NCI-H1436 (cell line): ENCODE results near the gene RGL2.
"Not testable (repeated sequence)": the region's sequence is repeated elsewhere in the genome, so short reads cannot be mapped to it uniquely, and the experiment has no call there.

Experiments
- DNase-seq: peaks from one replicate; lab custom pipeline; 2025; lab: John Stamatoyannopoulos, UW

Gene RGL2

DNA sequence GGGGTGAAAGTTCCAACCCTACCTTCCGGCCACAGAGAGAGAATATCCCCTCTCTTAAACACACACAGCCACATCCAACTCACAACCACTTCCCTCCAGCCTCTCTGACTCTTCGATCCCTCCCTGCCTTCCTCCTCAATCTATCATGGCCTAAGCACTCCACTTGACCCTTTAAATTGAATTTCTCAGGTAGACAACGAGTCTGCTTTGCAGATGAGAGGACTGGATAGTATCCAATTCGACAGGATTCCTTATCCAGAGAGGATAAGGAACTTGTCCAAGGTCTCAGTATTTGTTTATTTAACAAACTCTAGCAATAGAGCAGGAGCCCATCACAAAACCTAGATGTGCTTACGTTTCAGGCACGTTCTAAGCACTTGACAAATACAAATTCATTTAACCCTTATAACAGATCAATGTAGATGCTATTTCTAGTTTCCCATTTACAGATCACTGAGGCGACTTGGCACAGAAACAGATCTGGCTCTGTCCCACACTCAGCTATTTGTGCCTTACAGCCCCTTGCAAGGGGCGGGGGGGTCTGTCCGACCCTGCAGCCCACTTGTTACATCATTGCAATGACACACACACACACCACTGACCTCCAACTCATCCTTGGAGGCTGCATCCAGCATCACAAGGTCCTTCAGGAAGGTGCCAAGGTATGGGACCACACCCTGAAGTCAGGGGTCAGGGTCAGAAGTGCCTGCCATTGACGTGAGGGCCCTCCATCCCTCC lies 4.5 kb downstream of the RGL2 start:
- no peak for DNase-seq

- DNase-seq: no peak
Observed at GRCh38 chr6:33292996-33293682, 5.6 kb downstream of the RGL2 start.

DNA sequence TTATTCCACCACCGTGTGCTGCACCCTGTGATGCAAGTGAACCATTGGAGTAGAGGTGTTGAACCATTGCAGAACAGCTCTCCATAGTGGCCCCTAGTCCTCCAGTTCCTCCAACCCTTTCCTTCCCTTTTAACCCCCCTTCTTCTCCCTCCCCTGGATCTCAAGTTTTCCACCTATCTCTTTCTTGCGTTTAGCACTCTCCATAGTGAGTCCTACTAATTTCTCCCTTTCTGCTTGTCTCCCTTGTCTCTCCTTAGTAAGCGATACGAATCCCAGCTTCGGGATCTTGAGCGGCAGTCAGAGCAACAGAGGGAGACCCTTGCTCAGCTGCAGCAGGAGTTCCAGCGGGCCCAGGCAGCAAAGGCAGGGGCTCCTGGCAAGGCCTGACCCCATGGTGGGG lies 8.3 kb downstream of the RGL2 start:
- DNase-seq: no peak

GRCh38 chr6:33289784-33290315 lies 8.9 kb downstream of the RGL2 start:
- DNase-seq: no peak

GRCh38 chr6:33288921-33289783 lies 9.6 kb downstream of the RGL2 start, which contains the start of the genes PFDN6 and WDR46:
PFDN6 (plus strand) TSS chr6:33289601; CDS start chr6:33289857, 256 bp downstream.
WDR46 (minus strand) TSS chr6:33289239; CDS start chr6:33289170, 69 bp downstream.
- peak; percentile 82 for DNase-seq

GRCh38 chr6:33288141-33288920 lies 10.4 kb downstream of the RGL2 start:
- DNase-seq: no peak

DNA sequence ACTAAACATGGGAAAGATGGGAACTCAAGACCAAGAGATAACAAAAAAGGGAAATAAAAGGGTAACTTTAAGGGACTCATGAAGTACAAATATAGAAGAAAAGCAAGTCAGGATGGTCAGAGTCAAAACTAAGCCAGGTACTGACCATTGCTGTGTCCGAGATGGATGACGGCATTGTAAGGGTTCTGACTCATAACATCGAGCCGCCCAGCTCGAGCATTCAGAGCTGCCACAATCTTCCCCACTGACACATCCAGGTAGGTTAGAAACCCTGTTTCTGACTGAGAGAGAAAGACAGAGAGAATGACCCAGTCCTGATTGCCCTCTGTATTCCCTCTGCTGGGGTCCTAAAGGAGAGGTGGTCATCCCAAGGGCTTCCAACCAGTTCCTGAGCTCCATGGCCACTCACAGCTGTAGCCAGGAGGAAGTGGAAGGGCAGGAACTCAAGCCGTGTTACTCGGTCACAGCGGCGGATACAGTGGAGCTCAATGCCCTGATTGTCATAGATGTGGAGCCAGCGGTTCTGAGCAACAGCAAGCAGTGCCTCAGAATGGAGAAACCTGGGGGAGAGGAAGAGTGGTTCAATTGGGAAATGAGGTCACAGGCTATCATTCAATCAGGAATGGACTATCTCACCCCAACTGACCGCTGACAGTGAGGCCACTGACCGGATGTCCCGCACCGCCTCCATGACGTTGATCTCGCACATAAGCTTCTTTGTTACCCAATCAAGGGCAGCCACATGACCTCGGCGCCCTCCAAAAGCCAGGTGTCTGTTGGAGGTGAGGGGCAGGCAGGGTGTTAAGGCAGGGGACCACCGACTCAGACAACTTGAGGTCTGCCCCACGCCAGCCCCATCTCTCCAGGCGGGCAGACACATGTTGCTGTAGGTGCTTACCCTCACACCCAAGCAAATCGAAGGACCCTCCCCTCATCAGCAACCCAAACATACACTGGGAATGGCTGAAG lies 11.5 kb downstream of the RGL2 start:
- DNase-seq: no peak

DNA sequence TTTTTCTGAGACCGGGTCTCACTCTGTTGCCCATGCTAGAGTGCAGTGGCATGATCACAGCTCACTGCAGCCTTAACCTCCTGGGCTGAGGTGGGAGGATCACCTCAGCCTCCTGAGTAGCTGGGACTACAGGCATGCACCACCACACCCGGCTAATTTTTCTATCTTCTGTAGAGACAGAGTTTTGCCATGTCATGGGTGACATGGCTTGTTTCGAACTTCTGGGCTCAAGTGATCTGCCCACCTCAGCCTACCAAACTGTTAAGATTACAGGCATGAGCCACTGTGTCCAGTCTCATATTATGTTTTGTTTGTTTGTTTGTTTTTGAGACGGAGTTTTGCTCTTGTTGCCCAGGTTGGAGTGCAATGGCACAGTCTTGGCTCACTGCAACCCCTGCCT lies 13.5 kb downstream of the RGL2 start:
- not testable (repeated sequence) for DNase-seq

- no peak for DNase-seq
Observed at GRCh38 chr6:33280539-33280938, 18.2 kb downstream of the RGL2 start.

DNA sequence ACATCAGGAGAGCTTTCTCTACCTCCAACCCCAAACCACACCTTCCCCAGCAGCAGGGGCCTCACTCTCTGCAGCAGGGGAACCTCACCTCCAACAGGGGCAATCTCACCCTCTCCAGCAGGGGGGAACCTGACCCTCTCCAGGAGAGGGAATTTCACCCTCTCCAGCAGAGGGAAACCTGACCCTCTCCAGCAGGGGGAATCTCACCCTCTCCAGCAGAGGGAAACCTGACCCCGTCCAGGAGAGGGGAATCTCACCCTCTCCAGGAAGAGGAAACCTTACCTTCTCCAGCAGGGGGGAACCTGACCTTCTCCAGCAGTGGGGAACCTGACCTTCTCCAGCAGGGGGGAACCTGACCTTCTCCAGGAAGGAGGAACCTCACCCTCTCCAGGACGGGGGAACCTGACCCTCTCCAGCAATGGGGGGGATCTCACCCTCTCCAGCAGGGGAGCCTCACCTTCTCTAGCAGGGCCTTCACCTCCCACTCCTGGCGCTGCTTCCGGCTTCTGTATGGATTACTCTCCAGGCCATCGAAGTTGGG lies 18.7 kb downstream of the RGL2 start:
- DNase-seq: peak; percentile 7

DNA sequence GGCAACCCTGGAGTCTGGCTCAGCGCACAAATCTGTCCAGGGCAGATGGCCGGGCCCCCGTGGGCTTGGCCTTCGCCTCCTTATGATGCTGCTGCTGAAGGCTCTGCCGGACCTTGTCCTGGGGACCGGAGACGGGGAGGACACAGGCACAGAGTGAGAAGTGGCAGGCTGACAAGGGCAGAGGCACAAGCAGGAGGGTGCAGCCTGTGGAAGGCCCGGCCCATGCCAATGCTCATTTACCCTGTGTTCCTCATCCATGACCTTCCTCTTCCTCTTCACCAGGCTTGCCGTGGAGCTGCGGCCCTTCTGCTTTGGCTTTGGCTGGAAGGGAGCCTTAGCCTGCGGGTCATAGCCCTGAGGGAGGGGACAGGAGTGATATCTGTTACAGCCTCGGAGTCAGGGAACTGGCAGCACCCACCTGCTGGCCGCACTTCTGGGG lies 19.5 kb downstream of the RGL2 start:
- DNase-seq: no peak

- no peak for DNase-seq
Observed at GRCh38 chr6:33278810-33279209, 19.9 kb downstream of the RGL2 start.

DNA sequence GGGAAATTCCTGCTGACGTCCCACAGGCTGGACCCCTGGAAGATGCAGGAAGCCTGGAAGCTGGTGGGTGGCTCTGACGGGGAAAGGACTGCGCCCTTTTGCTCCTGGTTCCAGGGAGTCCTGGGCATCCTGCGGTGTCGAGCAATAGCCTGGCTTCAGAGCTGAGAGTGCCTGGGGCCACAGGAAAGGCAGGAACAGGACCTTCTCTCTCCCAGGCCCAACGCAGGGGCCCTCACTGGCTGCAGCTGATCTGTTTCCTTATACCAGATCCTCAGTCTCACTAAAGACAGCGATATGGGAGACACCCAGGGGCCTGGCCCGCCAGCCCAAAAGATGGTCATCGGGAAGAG lies 20.4 kb downstream of the RGL2 start:
- no peak for DNase-seq

DNA sequence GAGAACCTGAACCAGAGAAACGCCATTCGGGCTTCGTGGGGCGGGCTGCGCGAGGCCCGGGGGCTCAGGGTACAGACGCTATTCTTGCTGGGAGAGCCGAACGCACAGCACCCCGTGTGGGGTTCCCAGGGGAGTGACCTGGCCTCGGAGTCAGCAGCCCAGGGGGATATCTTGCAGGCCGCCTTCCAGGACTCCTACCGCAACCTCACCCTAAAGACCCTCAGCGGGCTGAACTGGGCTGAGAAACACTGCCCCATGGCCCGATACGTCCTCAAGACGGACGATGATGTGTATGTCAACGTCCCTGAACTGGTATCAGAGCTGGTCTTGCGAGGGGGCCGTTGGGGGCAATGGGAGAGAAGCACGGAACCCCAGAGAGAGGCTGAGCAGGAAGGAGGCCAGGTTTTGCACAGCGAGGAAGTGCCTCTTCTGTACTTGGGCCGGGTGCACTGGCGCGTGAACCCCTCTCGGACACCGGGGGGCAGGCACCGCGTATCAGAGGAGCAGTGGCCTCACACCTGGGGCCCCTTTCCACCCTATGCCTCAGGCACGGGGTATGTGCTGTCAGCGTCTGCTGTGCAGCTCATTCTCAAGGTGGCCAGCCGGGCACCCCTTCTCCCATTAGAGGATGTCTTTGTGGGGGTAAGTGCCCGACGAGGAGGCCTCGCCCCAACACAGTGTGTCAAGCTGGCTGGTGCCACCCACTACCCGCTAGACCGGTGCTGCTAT lies 20.9 kb downstream of the RGL2 start:
- no peak for DNase-seq

GRCh38 chr6:33276864-33277662 lies 21.7 kb downstream of the RGL2 start, which contains the start of gene B3GALT4:
B3GALT4 (plus strand) TSS chr6:33277123; CDS start chr6:33277420, 297 bp downstream.
- peak; percentile 62 for DNase-seq

DNA sequence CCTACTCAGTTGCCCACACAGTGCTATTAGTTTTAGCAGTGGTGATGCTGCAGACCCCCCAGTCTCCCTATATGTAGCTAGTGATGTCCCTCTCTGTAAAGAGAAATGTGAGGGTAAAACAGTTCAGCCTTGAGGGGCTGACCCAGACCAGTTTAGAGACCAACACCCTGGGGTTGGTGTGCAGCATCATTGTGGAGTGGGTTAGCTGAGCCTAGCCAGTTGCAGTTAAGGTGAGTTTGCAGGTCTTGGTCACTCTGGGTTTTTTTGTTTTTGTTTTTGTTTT lies 22.2 kb downstream of the RGL2 start:
- no peak for DNase-seq

DNA sequence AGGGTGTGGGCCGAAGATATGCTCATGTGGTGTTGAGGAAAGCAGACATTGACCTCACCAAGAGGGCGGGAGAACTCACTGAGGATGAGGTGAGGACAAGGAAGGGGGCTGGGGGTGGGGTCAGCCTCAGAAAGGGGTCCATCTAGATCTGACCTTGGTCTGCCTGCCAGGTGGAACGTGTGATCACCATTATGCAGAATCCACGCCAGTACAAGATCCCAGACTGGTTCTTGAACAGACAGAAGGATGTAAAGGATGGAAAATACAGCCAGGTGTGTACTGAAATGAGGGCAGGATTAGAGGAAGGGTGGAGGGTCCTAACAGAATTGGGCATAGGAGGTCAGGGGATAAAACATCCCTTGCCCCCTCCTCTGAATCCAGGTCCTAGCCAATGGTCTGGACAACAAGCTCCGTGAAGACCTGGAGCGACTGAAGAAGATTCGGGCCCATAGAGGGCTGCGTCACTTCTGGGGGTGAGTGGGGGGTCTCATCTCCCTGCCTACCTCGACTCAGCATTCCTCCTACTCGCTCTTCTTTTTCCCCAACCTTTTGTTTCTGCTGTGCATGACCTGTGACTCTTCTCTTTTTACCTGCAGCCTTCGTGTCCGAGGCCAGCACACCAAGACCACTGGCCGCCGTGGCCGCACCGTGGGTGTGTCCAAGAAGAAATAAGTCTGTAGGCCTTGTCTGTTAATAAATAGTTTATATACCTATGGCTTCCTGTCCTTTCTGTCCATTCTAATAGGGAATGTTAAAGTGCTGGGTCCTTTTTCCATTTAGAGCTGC lies 22.8 kb downstream of the RGL2 start:
- not testable (repeated sequence) for DNase-seq
